Muscle layer of duodenum (tissue), 2 donors: ENCODE results near the gene VKORC1.

Experiments
- H3K27ac ChIP-seq: one replicate; pipeline ENCODE4 v1.7.0; 2013; ENCODE audit warnings: mild to moderate bottlenecking, low read length
- H3K27me3 ChIP-seq: one replicate; pipeline ENCODE4 v1.7.0; 2013; ENCODE audit warnings: low read depth, mild to moderate bottlenecking, control low read depth, low read length
- H3K36me3 ChIP-seq, 2 donors: one replicate each; pipeline ENCODE4 v1.7.0; 2013; ENCODE audit warnings: low read length in 2 of 2, control low read depth in 1 of 2, mild to moderate bottlenecking in 1 of 2; ENCODE audit not compliant: insufficient read depth in 2 of 2, control insufficient read depth in 1 of 2
- H3K4me1 ChIP-seq, 2 donors: one replicate each; pipeline ENCODE4 v1.7.0; 2013; ENCODE audit warnings: low read length in 2 of 2, mild to moderate bottlenecking in 2 of 2, control low read depth in 1 of 2, moderate library complexity in 1 of 2; ENCODE audit not compliant: insufficient read depth in 2 of 2, control insufficient read depth in 1 of 2
- H3K4me3 ChIP-seq, 2 donors: one replicate each; pipeline ENCODE4 v1.7.0; 2013; ENCODE audit warnings: low read length in 2 of 2, low read depth in 1 of 2, mild to moderate bottlenecking in 1 of 2
- H3K9me3 ChIP-seq, 2 donors: one replicate each; pipeline ENCODE4 v1.7.0; 2013; ENCODE audit warnings: low read length in 2 of 2, control low read depth in 1 of 2, mild to moderate bottlenecking in 1 of 2; ENCODE audit not compliant: control insufficient read depth in 1 of 2
- donor health status: healthy.

Gene VKORC1

GRCh38 chr16:31135535-31136286 lies 41.1 kb upstream of the VKORC1 start, which contains the start of gene PRSS8:
Gene PRSS8, minus strand, starts transcription at chr16:31135727. Its CDS starts 229 bp downstream, at chr16:31135498.
- H3K27ac ChIP-seq, result peak within 1 kb of the TSS; percentile 90
- peak within 1 kb of the TSS in 1 of 2 donors; percentile 70 for H3K4me3 ChIP-seq
- no peaks in the 10 kb centered on the region for H3K27me3 ChIP-seq
- peaks cover 0 to 9% of the 10 kb centered on the region in 2 donors for H3K4me1 ChIP-seq
- peaks cover 11 to 17% of the 10 kb centered on the region in 2 donors for H3K36me3 ChIP-seq
- H3K9me3 ChIP-seq, result no peaks in the 10 kb centered on the region

- peaks cover 15 to 24% of the 10 kb centered on the region in 2 donors for H3K36me3 ChIP-seq
- H3K9me3 ChIP-seq, result no peaks in the 10 kb centered on the region
- peak overlapping the region; percentile 90 for H3K27ac ChIP-seq
- H3K27me3 ChIP-seq, result no peaks in the 10 kb centered on the region
- H3K4me3 ChIP-seq, result peak overlapping the region in 1 of 2 donors; percentile 70
- H3K4me1 ChIP-seq, result peaks cover 0 to 7% of the 10 kb centered on the region in 2 donors
Measured at GRCh38 chr16:31134625-31135534, 40.3 kb upstream of the VKORC1 start.

GRCh38 chr16:31134091-31134571 lies 39.5 kb upstream of the VKORC1 start:
- H3K4me3 ChIP-seq, result peak overlapping the region in 1 of 2 donors; percentile 70

GRCh38 chr16:31133046-31133501 lies 38.5 kb upstream of the VKORC1 start:
- Histone ChIP-seq H3K4me1 (peaks cover 6 to 7% of the 10 kb centered on the region in 2 donors), H3K9me3 (no peaks in the 10 kb centered on the region), H3K27ac (peak overlapping the region; percentile 90), H3K27me3 (no peaks in the 10 kb centered on the region), H3K4me3 (peak overlapping the region in 1 of 2 donors; percentile 70), H3K36me3 (peaks cover 15 to 24% of the 10 kb centered on the region in 2 donors)

More at GRCh38 chr16:31134091-31134571, 39.5 kb upstream of the VKORC1 start:
- peaks cover 15 to 24% of the 10 kb centered on the region in 2 donors for H3K36me3 ChIP-seq
- H3K4me1 ChIP-seq, result peaks cover 6 to 7% of the 10 kb centered on the region in 2 donors
- no peaks in the 10 kb centered on the region for H3K27me3 ChIP-seq
- peak overlapping the region; percentile 90 for H3K27ac ChIP-seq
- no peaks in the 10 kb centered on the region for H3K9me3 ChIP-seq

- Histone ChIP-seq H3K9me3 (no peaks in the 10 kb centered on the region), H3K27ac (peak overlapping the region; percentile 77), H3K27me3 (no peaks in the 10 kb centered on the region), H3K4me3 (no peak overlapping the region), H3K4me1 (peaks cover 6 to 7% of the 10 kb centered on the region in 2 donors), H3K36me3 (peaks cover 20 to 30% of the 10 kb centered on the region in 2 donors)
Measured at GRCh38 chr16:31132303-31132979, 37.8 kb upstream of the VKORC1 start.

- Histone ChIP-seq H3K27me3 (no peaks in the 10 kb centered on the region), H3K27ac (peak overlapping the region; percentile 77), H3K36me3 (peaks cover 26 to 36% of the 10 kb centered on the region in 2 donors), H3K9me3 (no peaks in the 10 kb centered on the region), H3K4me3 (no peak overlapping the region), H3K4me1 (peaks cover 6 to 7% of the 10 kb centered on the region in 2 donors)
Measured at GRCh38 chr16:31131841-31132271, 37.3 kb upstream of the VKORC1 start.

GRCh38 chr16:31131416-31131815 lies 36.8 kb upstream of the VKORC1 start:
- H3K27me3 ChIP-seq, result no peaks in the 10 kb centered on the region
- H3K4me3 ChIP-seq, result no peak overlapping the region
- H3K4me1 ChIP-seq, result peaks cover 6 to 7% of the 10 kb centered on the region in 2 donors
- peak overlapping the region; percentile 77 for H3K27ac ChIP-seq
- no peaks in the 10 kb centered on the region for H3K9me3 ChIP-seq
- H3K36me3 ChIP-seq, result peaks cover 26 to 38% of the 10 kb centered on the region in 2 donors

- Histone ChIP-seq H3K9me3 (no peaks in the 10 kb centered on the region), H3K4me3 (no peak overlapping the region), H3K4me1 (peaks cover 6 to 7% of the 10 kb centered on the region in 2 donors), H3K27me3 (no peaks in the 10 kb centered on the region), H3K36me3 (peaks cover 26 to 39% of the 10 kb centered on the region in 2 donors), H3K27ac (peak overlapping the region; percentile 94)
Measured at GRCh38 chr16:31130899-31131298, 36.3 kb upstream of the VKORC1 start.

GRCh38 chr16:31130336-31130891 lies 35.8 kb upstream of the VKORC1 start:
- H3K27me3 ChIP-seq, result no peaks in the 10 kb centered on the region
- H3K36me3 ChIP-seq, result peaks cover 26 to 42% of the 10 kb centered on the region in 2 donors
- H3K4me3 ChIP-seq, result no peak overlapping the region
- no peaks in the 10 kb centered on the region for H3K9me3 ChIP-seq
- peak overlapping the region; percentile 94 for H3K27ac ChIP-seq
- H3K4me1 ChIP-seq, result peaks cover 6 to 7% of the 10 kb centered on the region in 2 donors

GRCh38 chr16:31129568-31130335 lies 35.2 kb upstream of the VKORC1 start:
- Histone ChIP-seq H3K27ac (peak overlapping the region; percentile 94), H3K4me1 (peaks cover 5 to 6% of the 10 kb centered on the region in 2 donors), H3K4me3 (no peak overlapping the region), H3K36me3 (peaks cover 26 to 42% of the 10 kb centered on the region in 2 donors), H3K27me3 (no peaks in the 10 kb centered on the region), H3K9me3 (no peaks in the 10 kb centered on the region)
